CD4-positive, alpha-beta T cell treated with Interleukin-4 for 4 hours (primary cell): ENCODE measurements around the gene LMTK3.
A peak's percentile ranks its signal among the peaks of the same experiment; 100 is the strongest.
"Not testable (repeated sequence)": the region's sequence is repeated elsewhere in the genome, so short reads cannot be mapped to it uniquely, and the experiment has no call there.

Experiments used
- DNase-seq: peaks from one replicate; pipeline ENCODE4 v3.0.0-alpha.2; 2020

Gene LMTK3

GRCh38 chr19:48487544-48487943 is 24.1 kb downstream of the LMTK3 start:
- DNase-seq, result no peak

DNA sequence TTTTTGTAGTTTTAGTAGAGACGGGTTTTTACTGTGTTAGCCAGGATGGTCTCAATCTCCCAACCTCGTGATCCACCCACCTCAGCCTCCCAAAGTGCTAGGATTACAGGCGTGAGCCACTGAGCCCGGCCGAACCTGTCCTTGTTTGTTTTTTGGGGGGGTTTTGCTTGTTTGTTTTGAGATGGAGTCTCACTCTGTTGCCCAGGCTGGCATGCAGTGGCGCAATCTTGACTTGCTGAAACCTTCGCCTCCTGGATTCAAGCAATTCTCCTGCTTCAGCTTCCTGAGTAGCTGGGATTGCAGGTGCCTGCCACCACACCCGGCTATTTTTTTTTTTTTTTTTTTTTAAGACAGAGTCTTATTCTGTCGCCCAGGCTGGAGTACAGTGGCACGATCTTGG is 24.9 kb downstream of the LMTK3 start:
- not testable (repeated sequence) for DNase-seq

DNA sequence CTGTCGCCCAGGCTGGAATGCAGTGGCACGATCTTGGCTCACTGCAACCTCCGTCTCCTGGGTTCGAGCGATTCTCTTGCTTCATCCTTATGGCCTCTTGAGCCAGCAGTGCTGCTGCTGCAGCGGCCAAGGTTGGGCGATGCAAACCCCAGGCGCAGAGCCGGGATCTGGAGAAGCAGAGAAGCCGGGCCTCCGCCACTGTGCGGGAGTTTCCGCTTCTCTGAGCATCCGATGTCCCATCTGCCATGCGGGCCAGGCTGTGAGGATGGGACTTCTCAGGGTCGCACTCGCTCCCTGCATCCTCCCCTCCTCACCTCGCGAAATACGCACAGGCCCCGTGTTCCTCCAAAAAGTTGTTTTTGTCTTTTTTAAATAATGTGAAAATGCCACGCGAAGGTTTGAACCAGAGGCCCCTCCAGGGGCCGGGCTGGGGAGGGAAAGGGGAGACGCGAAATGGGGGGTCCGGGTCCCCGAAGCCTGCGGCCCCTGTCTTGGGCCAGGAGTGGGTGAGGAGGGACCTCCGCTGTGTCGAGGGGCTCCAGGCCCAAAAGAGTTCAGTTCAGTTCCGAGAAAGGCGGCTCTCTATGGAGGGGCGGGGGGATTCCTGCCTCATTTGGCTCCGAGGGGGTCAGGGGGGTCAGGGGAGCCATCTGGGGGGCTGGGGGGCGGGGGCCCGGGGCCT is 26.6 kb downstream of the LMTK3 start:
- no peak for DNase-seq

DNA sequence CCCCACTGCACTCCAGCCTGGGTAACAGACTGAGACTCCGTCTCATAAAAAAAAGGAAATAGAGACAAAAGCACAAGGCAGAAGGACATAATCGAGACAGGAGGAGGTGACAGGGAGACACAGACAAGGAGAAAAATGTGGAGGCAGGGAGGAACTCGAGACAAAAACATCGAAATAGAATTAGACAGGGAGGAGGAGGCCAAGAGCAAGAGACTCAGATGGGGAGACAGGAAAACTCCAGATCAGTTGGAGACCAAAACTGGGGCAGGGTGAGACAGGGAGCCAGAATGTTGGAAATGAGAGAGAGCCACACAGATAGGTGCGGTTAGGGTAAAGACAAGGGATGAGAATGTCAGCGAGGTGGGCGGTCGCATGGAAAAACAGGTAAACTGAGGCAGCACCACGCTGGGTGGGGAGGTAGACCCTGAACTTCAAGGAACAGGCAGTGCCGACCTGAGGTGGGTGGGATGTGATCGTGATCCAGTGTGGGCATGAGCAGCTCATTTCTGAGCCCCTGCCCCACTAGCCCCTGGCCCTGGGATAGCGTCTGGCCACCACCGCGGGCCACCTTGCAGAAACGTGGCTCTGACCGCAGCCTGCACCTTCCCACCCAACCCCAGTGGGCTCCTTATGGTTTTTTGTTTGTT is 27.3 kb downstream of the LMTK3 start:
- no peak for DNase-seq

GRCh38 chr19:48483301-48483700 is 28.3 kb downstream of the LMTK3 start:
- DNase-seq, result no peak

GRCh38 chr19:48481846-48482639 is 29.6 kb downstream of the LMTK3 start:
- no peak for DNase-seq

GRCh38 chr19:48480558-48481500 is 30.8 kb downstream of the LMTK3 start:
- peak; percentile 40 for DNase-seq

DNA sequence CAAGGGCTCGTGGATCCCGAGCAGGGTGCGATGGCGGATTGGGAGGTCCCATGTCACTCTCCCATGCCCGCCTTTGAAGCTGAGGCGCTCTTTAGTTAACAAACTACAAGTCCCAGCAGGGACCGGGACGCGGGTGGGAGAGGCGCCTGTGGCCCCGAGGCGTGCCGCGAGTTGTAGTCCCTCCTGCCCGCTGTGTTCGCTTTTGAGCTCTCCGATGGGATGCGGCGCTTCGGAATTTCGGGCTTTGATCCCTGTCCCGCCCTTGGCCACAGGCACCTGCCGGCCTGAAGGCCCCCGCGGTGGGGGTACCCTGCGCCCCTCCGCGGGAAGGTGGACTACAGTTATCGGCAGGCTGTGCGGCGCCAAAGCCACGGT is 31.5 kb downstream of the LMTK3 start:
- peak; percentile 28 for DNase-seq

GRCh38 chr19:48479686-48480085 is 31.9 kb downstream of the LMTK3 start:
- no peak for DNase-seq

GRCh38 chr19:48478339-48479256 is 33.0 kb downstream of the LMTK3 start:
- DNase-seq, result no peak

DNA sequence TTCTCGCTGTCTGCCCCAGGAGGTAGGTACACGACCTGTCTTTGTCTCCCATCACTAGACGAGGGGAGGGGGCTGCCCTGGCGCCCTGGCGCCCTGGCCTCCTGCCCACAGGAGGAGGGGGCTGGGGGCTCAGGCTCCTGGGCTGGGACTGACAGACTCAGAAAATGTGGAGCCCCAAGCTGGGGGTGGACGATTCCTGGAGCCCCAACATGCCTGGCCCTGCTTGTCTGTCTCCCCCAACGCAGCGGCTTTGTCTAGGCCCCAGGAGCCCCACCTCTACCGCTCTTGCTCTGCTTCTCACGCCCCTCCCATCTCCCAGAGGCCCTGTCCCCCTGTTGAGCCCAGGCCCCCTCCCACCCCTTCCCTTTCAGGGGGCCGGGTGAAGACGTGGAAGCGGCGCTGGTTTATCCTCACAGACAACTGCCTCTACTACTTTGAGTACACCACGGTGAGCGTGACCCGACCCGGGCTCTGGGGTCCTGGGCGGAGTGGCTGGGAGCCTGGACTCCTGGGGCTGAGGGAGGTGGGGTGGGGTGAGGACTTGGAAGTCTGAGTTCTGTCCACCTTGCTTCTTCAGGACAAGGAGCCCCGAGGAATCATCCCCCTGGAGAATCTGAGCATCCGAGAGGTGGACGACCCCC is 33.8 kb downstream of the LMTK3 start:
- no peak for DNase-seq

GRCh38 chr19:48477067-48477685 is 34.5 kb downstream of the LMTK3 start:
- no peak for DNase-seq

DNA sequence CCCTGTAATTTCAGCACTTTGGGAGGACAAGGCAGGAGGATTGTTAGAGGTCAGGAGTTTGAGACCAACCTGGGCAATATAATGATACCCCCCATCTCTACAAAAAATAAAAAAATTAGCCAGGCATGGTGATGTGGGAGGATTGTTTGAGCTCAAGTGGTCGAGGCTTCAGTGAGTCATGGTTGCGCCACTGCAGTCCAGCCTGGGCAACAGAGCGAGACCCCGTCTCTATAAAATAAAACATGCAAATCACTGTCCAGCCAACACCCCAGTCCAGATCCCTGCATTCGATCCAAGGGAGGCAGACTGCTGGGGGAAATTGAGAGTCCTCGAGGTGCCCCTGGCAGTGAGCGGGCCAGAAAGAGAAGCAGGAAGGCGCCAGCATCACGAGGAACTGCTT is 35.5 kb downstream of the LMTK3 start:
- DNase-seq, result no peak

DNA sequence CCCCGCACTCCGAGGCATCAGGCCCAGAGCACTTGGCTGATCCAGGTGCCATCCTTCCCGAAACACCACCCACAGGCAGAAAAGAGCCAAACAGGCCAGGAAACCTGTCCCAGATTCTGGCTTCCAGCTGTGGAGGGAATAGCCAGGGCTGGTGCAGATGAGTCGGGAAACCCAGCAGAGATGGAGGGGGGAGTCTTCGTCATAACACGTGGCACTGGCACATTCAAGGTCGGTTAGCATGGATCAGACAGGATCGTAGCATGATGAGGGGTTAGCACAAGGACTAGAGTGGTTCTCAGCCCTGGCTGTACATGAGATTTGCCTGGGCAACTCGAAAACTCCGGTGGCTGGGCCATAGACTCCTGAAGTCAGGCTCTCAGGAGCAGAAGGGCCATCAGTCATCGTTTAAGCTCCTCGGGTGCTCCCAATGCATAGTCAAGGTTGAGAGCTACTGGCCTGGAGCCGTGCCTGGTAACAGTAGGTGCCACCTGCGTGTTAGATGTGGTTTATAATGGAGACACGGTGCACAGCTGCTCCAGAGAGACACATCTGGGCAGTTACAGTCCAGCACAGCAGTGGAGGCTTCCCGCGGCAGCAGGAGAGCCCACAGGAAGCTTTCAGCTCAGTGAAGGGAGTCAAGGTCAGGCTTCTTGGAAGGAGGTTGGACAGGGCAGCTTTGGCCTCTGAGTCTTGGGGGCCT is 36.1 kb downstream of the LMTK3 start:
- no peak for DNase-seq

GRCh38 chr19:48474084-48474592 is 37.5 kb downstream of the LMTK3 start:
- DNase-seq, result no peak

- DNase-seq, result no peak
Observed at GRCh38 chr19:48473161-48473966, 38.3 kb downstream of the LMTK3 start.

- DNase-seq, result no peak
Observed at GRCh38 chr19:48471836-48472235, 39.8 kb downstream of the LMTK3 start.

- no peak for DNase-seq
Observed at GRCh38 chr19:48470856-48471255, 40.8 kb downstream of the LMTK3 start.
